ENCODE measurements around the gene INTS15. TPM values are rescaled to one million over a fixed set of nuclear protein-coding genes. Genes with fewer than 3 reads are reported as not detected.
A peak's percentile ranks its signal among the peaks of the same experiment; 100 is the strongest.
"Not testable (repeated sequence)": the region's sequence is repeated elsewhere in the genome, so short reads cannot be mapped to it uniquely, and the experiment has no call there.

INTS15 gene
- total and polyA plus RNA-seq, 3 experiments from 2014 or later = 45.8 to 47.3 (median 46.9) TPM

DNA sequence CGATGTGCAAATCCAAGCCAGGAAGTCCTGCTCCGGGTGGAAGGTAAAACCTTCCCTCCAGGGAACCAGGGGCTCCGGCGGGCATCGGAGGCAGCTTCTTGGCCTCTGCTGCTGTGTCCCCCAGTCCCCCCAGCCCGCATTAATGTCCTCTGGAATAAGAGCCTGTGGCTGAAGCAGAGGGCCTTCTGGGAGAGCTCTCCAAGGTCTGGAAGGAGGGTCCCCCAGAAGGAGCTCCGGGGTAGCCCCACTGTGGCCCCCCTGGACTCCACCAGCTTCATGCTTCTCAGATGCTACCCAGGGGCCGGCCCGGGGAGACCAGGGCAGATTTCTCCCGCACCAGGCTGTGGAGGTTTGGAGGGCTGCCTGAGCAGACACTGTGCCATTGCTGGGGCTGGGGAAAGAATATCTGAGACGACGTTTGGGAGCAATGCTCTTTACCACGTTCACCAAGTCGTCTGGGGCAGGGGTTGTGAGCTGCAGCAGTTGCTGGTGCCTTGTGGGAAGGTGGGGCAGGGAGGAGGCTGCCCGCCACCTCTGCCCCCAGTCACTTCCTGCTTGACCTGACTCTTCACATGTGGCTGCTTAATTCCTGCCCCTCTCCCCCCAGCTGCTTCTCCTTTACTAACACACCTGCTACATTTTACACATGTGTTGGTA, 33.9 kb downstream of the INTS15 start:
- no peaks in the 10 kb centered on the region for H3K9me3 Mint-ChIP-seq
- peaks cover 4 to 15% (median 5%) of the 10 kb centered on the region in 3 donors for H3K36me3 Mint-ChIP-seq
- CTCF ChIA-PET = interaction anchor here (0.5 kb wide), 1 partner anchor 176 kb away, joined by 3 read pairs; the partner anchor contains the start of gene DAGLB
- peak overlapping the region; percentile 47 for H3K4me3 ChIP-seq (ENCODE audit: low read length)
- H3K27me3 Mint-ChIP-seq = peaks cover 0 to 1% of the 10 kb centered on the region in 2 donors
- H3K27ac Mint-ChIP-seq = peak overlapping the region; percentile 66 to 94 (median 92)
- H3K36me3 ChIP-seq (ENCODE audit: insufficient read depth, low read length) = no peaks in the 10 kb centered on the region
- DNase-seq = peak in 3 of 5 donors; percentile 24 to 60 (median 52)
- POLR2A ChIA-PET = interaction anchor here (0.9 kb wide), 1 partner anchor 9 kb away, joined by 3 read pairs; the partner anchor contains the start of gene ZNF853
- no peaks in the 10 kb centered on the region for H3K9me3 ChIP-seq (ENCODE audit: low read length)
- H3K4me3 Mint-ChIP-seq = peak overlapping the region; percentile 72 to 83 (median 78)
- peaks cover 44 to 60% (median 47%) of the 10 kb centered on the region in 3 donors for H3K4me1 Mint-ChIP-seq
- H3K4me1 ChIP-seq (ENCODE audit: insufficient read depth, low read length) = peaks cover 52% of the 10 kb centered on the region
- no peak overlapping the region for H3K27ac ChIP-seq (ENCODE audit: low read depth, low read length)
- no peaks in the 10 kb centered on the region for H3K27me3 ChIP-seq (ENCODE audit: insufficient read depth, low read length, poor library complexity, severe bottlenecking)

DNA sequence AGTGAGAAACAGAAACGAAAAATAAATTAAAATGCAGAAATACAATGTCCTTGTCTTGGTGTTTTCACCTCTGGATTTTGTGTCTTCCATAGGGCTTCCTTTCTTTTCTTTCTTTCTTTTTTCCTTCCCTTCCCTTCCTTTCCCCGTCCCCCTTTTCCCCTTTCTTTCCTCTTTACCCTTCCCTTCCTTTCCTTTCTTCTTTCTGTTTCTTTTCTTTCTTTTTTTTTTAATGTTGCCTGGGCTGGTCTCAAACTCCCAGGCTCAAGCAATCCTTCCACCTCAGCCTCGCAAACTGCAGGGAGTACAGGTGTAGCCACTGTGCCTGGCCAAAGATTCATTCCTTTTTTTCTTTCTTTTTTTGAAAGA, 34.4 kb downstream of the INTS15 start:
- Histone ChIP-seq H3K9me3 (ENCODE audit: low read length) (no peaks in the 10 kb centered on the region), H3K36me3 (ENCODE audit: insufficient read depth, low read length) (no peaks in the 10 kb centered on the region), H3K27me3 (ENCODE audit: insufficient read depth, low read length, poor library complexity, severe bottlenecking) (no peaks in the 10 kb centered on the region), H3K27ac (ENCODE audit: low read depth, low read length) (no peak overlapping the region), H3K4me1 (ENCODE audit: insufficient read depth, low read length) (peaks cover 52% of the 10 kb centered on the region), H3K4me3 (ENCODE audit: low read length) (peak overlapping the region; percentile 47)
- Mint-ChIP-seq H3K9me3 (no peaks in the 10 kb centered on the region), H3K4me3 (peak overlapping the region; percentile 72 to 79 (median 78)), H3K27ac (peak overlapping the region; percentile 66 to 94 (median 92)), H3K4me1 (peaks cover 44 to 57% (median 47%) of the 10 kb centered on the region in 3 donors), H3K27me3 (peaks cover 0 to 1% of the 10 kb centered on the region in 2 donors), H3K36me3 (peaks cover 4 to 15% (median 5%) of the 10 kb centered on the region in 3 donors)
- no peak for DNase-seq
- ChIA-PET POLR2A (interaction anchor here (0.9 kb wide), 1 partner anchor 9 kb away, joined by 3 read pairs; the partner anchor contains the start of gene ZNF853), CTCF (interaction anchor here (0.5 kb wide), 1 partner anchor 176 kb away, joined by 3 read pairs; the partner anchor contains the start of gene DAGLB)

DNA sequence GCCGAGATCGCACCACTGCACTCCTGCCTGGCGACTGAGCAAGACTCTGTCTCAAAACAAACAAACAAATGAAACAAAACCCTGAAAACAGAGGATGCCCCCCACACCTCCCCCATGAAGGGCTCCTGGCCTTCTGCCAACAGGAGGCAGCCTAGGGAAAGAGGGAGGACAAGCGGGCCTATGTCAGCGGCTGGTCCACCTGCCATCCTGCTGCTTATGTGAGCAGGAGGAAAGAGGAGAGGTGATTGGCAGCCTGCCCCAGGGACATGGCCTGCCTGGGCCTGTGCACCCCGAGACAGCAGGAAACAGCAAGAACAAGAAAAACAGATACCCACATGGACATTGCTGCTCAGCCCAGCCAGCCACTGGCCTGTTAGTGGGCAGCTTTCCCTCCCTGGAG, 38.2 kb downstream of the INTS15 start:
- POLR2A ChIA-PET = no interaction called here
- H3K36me3 Mint-ChIP-seq = peaks cover 0 to 5% (median 0%) of the 10 kb centered on the region in 3 donors
- H3K27me3 Mint-ChIP-seq = peaks cover 0 to 1% of the 10 kb centered on the region in 2 donors
- H3K27ac Mint-ChIP-seq = peak overlapping the region in 2 of 8 donors; percentile 48 to 82
- H3K4me1 Mint-ChIP-seq = peaks cover 19 to 28% (median 21%) of the 10 kb centered on the region in 3 donors
- H3K4me3 Mint-ChIP-seq = peak overlapping the region in 1 of 7 donors; percentile 24
- no peak for DNase-seq
- Histone ChIP-seq H3K36me3 (ENCODE audit: insufficient read depth, low read length) (no peaks in the 10 kb centered on the region), H3K27me3 (ENCODE audit: insufficient read depth, low read length, poor library complexity, severe bottlenecking) (no peaks in the 10 kb centered on the region), H3K4me1 (ENCODE audit: insufficient read depth, low read length) (peaks cover 25% of the 10 kb centered on the region), H3K27ac (ENCODE audit: low read depth, low read length) (no peak overlapping the region), H3K9me3 (ENCODE audit: low read length) (no peaks in the 10 kb centered on the region), H3K4me3 (ENCODE audit: low read length) (no peak overlapping the region)
- CTCF ChIA-PET = no interaction called here
- H3K9me3 Mint-ChIP-seq = no peaks in the 10 kb centered on the region

GRCh38 chr7:6630007-6630849, 40.4 kb downstream of the INTS15 start:
- no peaks in the 10 kb centered on the region for H3K36me3 Mint-ChIP-seq
- Histone ChIP-seq H3K27me3 (ENCODE audit: insufficient read depth, low read length, poor library complexity, severe bottlenecking) (no peaks in the 10 kb centered on the region), H3K9me3 (ENCODE audit: low read length) (no peaks in the 10 kb centered on the region), H3K36me3 (ENCODE audit: insufficient read depth, low read length) (no peaks in the 10 kb centered on the region), H3K4me1 (ENCODE audit: insufficient read depth, low read length) (peaks cover 3% of the 10 kb centered on the region), H3K4me3 (ENCODE audit: low read length) (no peak overlapping the region), H3K27ac (ENCODE audit: low read depth, low read length) (no peak overlapping the region)
- peaks cover 0 to 1% of the 10 kb centered on the region in 2 donors for H3K27me3 Mint-ChIP-seq
- H3K27ac Mint-ChIP-seq = peak overlapping the region in 1 of 8 donors; percentile 51
- CTCF ChIA-PET = no interaction called here
- H3K4me1 Mint-ChIP-seq = peaks cover 4 to 10% (median 6%) of the 10 kb centered on the region in 3 donors
- H3K4me3 Mint-ChIP-seq = no peak overlapping the region
- DNase-seq = no peak
- POLR2A ChIA-PET = no interaction called here
- H3K9me3 Mint-ChIP-seq = no peaks in the 10 kb centered on the region

DNA sequence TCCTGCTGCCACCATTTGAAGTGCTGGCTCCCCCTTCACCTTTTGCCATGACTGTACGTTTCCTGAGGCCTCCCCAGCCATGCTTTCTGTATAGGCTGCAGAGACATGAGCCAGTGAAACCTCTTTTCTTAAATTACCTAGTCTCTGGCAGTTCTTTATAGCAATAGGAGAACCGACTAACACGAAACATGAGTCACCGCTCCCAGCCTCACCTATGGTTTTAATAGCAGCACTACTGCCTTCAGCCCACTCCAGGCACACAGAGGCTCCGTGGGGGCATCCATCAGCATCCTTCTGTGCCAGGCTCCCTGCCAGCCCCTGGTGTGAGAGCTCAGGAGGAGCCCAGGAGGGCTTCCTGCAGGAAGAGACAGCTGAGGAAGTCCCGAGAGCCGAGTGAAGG, 41.8 kb downstream of the INTS15 start:
- no peak overlapping the region for H3K4me3 ChIP-seq (ENCODE audit: low read length)
- H3K4me1 ChIP-seq (ENCODE audit: insufficient read depth, low read length) = no peaks in the 10 kb centered on the region
- DNase-seq = no peak
- POLR2A ChIA-PET = no interaction called here
- H3K27me3 ChIP-seq (ENCODE audit: insufficient read depth, low read length, poor library complexity, severe bottlenecking) = no peaks in the 10 kb centered on the region
- H3K36me3 ChIP-seq (ENCODE audit: insufficient read depth, low read length) = no peaks in the 10 kb centered on the region
- Mint-ChIP-seq H3K4me3 (peak overlapping the region in 1 of 7 donors; percentile 37), H3K27me3 (peaks cover 0 to 1% of the 10 kb centered on the region in 2 donors), H3K4me1 (peaks cover 0 to 11% (median 3%) of the 10 kb centered on the region in 3 donors), H3K36me3 (no peaks in the 10 kb centered on the region), H3K9me3 (no peaks in the 10 kb centered on the region), H3K27ac (peak overlapping the region in 1 of 8 donors; percentile 74)
- CTCF ChIA-PET = no interaction called here
- H3K27ac ChIP-seq (ENCODE audit: low read depth, low read length) = no peak overlapping the region
- no peaks in the 10 kb centered on the region for H3K9me3 ChIP-seq (ENCODE audit: low read length)

- Histone ChIP-seq H3K4me1 (ENCODE audit: insufficient read depth, low read length) (peaks cover 13% of the 10 kb centered on the region), H3K9me3 (ENCODE audit: low read length) (no peaks in the 10 kb centered on the region), H3K4me3 (ENCODE audit: low read length) (no peak overlapping the region), H3K27ac (ENCODE audit: low read depth, low read length) (no peak overlapping the region), H3K36me3 (ENCODE audit: insufficient read depth, low read length) (no peaks in the 10 kb centered on the region), H3K27me3 (ENCODE audit: insufficient read depth, low read length, poor library complexity, severe bottlenecking) (no peaks in the 10 kb centered on the region)
- ChIA-PET CTCF (interaction anchor here (1.0 to 1.4 kb wide), 2 partner anchors 13 to 56 kb away, joined by 3 to 4 read pairs; no protein-coding TSS in a partner anchor), POLR2A (no interaction called here)
- Mint-ChIP-seq H3K27me3 (peaks cover 0 to 1% of the 10 kb centered on the region in 2 donors), H3K27ac (peak overlapping the region in 2 of 8 donors; percentile 74 to 93), H3K36me3 (peaks cover 0 to 6% (median 0%) of the 10 kb centered on the region in 3 donors), H3K4me3 (peak overlapping the region in 2 of 7 donors; percentile 1 to 77), H3K9me3 (no peaks in the 10 kb centered on the region), H3K4me1 (peaks cover 12 to 22% (median 13%) of the 10 kb centered on the region in 3 donors)
- no peak for DNase-seq
Measured at GRCh38 chr7:6634021-6634420, 44.2 kb downstream of the INTS15 start.

DNA sequence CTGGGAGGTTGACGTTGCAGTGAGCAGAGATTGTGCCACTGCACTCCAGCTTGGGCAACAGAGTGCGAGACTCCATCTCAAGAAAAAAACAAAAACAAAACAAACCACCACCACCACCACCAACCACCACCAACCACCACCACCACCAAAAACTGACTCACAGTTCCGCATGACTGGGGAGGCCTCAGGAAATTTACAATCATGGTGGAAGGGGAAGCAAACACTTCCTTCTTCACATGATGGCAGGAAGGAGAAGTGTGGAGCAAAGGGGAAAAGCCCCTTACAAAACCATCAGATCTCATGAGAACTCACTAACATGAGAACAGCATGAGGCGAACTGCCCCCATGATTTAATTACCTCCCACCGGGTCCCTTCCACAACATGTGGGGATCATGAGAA, 45.1 kb downstream of the INTS15 start:
- Mint-ChIP-seq H3K4me3 (peak overlapping the region; percentile 14 to 88 (median 77)), H3K27ac (peak overlapping the region in 3 of 8 donors; percentile 46 to 66 (median 60)), H3K36me3 (peaks cover 0 to 15% (median 0%) of the 10 kb centered on the region in 3 donors), H3K4me1 (peaks cover 18 to 32% (median 23%) of the 10 kb centered on the region in 3 donors)
- POLR2A ChIA-PET; H3K27ac ChIP-seq (ENCODE audit: low read depth, low read length); DNase-seq; H3K27me3 Mint-ChIP-seq; H3K9me3 ChIP-seq (ENCODE audit: low read length); H3K4me3 ChIP-seq (ENCODE audit: low read length); H3K9me3 Mint-ChIP-seq; H3K27me3 ChIP-seq (ENCODE audit: insufficient read depth, low read length, poor library complexity, severe bottlenecking); CTCF ChIA-PET; H3K36me3 ChIP-seq (ENCODE audit: insufficient read depth, low read length): not testable (repeated sequence)
- peaks cover 22% of the 10 kb centered on the region for H3K4me1 ChIP-seq (ENCODE audit: insufficient read depth, low read length)

Measured in CD8-positive, alpha-beta memory T cell (primary cell).